ENCODE results near the gene RPL10.
A peak's percentile ranks its signal among the peaks of the same experiment; 100 is the strongest.

RPL10 gene

DNA sequence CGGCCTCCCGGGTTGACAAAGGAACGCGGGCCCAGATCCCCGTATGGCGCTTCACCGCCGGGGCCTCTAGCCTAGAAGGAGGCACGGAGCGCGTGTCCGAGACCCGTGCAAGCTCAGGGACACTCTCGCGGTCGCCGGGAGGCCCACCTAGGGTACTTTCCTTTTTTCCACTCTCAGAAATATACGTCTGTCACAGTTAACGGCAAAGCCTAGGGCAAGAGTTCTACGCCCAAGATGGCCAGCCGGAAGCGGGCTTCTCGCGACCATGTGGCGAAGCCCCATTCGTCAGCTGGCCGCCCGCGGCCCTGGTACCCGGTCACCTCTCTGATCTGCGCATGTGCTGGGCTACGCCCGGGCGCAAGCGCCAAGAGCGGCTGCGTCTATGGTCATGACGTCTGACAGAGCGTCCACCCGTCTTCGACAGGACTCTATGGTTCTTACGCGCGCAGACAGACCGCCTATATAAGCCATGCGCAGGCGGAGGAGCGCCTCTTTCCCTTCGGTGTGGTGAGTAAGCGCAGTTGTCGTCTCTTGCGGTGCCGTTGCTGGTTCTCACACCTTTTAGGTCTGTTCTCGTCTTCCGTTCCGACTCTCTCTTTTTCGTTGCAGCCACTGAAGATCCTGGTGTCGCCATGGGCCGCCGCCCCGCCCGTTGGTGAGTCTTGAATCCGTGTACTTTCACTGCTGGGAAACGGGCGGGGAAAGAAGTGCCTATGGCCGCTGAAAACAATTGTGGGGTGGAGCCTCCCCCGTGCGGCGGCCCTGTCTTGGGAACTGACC lies at the start of gene RPL10:
TSS of gene RPL10 (plus strand) at position 490 of the 780 bp plus-strand sequence. CDS start at position 633, 143 bp downstream.
- DNase-seq (ENCODE audit: insufficient read length, low spot score) (peak; percentile 91), FAIRE-seq (peak; percentile 31)

DNA sequence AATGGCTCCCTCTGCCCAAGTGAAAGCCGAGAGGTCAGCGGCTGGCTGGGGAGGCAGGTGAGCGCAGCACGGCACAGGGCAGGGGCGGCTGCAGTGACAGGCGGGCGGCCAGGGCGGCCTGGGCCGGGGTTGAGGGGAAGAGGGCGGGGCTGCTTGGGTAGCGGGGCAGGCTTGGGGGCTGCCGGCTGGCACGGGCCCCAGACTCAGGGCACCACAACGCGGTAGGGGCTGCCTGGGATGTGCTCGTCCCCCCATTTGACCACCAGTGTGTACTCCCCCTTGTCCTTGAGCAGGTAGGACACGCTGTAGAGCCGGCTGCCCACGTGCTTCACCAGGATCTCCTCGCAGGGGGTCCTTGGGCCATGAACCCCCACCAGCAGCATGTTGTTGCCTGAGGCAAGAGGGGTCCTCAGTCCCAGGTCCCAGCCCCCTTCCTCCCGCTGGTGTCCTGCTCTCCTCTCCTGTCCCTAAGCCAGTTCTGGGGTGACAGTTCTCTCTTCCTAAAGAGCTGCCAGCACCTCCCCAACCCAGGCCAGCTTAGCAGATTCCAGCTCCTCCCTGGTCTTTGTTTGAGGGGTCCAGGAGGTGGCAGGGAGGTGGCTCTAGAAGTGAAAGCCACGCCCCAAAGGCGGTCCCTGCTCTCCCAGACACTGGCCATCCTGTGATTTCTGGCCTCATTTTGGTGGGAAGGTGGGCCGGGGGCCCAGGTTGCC lies 49.4 kb upstream of the RPL10 start:
- DNase-seq (ENCODE audit: insufficient read length, low spot score), result no peak
- no peak for FAIRE-seq

DNA sequence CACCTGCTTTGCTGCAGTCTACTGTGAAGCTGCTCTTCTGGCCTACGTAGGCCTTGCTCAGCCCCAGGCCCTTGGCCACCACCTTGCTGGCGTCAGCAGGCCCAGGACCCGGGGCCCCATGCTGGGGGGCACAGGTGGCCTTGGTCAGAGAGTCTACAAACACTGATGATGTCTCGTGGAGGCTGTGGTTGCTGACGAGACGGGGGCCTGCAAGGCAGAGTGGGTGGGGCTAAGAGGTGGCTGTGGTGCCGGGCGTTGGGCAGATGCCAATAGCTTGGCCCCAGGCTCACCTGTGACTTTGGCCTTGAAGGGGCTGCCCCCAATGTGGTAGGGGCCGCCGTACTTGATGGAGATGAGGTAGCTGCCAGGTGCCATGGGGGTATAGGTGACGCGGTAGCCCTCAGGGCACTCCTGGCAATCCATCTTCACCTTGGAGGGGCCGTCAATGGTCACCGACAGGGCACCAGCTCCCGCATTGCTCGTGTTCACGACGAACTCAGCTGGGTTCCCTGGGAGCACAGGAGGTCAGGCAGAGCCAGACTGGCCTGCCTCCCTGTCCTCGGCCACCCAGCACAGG lies 48.7 kb upstream of the RPL10 start:
- DNase-seq (ENCODE audit: insufficient read length, low spot score) (no peak), FAIRE-seq (no peak)

DNA sequence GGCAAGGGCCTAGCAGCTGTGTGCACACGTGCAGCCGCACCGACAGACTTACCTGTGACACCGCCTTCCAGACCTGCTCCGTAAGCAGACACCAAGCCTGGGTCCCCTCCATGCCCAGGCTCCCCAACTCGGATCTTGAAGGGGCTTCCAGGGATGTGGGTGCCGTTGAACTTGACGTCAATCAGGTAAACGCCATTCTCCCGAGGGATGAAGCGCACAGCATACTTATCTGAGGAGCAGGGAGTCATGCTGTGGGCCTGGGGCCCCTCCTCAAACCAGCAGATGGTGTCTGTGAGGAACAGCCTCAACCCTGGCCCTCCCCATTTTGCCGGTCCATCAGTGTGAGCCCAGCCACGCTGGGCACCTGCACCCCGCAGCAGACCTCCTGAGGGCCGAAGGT lies 48.2 kb upstream of the RPL10 start:
- no peak for FAIRE-seq
- no peak for DNase-seq (ENCODE audit: insufficient read length, low spot score)

DNA sequence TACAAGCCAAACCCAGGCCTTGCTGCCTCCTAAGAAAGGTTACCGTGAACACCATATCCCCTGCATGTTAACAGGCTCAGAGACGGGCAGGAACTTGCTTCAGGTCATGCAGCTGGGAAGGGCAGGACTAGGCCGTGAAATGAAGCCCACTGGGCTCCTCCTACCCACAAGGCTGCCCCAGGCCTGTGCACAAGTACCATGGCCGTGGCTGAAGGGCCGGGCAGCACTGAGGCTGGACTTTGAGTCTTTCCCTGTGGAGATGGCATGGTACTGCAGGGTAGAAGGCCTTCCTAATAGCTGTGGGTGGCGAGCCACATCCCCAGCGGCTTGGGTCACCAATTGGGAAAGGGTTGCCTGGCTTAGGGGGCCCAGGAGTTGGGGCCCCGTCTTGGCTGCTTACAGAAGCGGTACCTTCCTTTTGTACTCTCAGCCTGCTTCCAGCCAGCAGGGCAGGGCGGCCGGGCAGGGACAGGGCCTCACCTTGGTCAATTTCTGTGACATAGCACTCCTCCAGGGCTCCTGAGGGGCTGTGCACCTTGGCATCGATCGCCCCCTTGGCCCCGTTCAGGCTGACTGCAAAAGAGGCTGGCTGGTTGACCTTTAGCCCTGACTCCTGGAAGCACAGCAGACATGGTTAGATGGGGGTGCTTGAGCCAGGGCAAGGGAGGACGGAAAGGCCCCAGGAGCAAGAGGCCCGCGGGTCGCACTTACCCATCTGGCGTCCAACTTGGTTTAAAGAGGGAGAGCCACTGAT lies 47.6 kb upstream of the RPL10 start:
- DNase-seq (ENCODE audit: insufficient read length, low spot score) (no peak), FAIRE-seq (no peak)

DNA sequence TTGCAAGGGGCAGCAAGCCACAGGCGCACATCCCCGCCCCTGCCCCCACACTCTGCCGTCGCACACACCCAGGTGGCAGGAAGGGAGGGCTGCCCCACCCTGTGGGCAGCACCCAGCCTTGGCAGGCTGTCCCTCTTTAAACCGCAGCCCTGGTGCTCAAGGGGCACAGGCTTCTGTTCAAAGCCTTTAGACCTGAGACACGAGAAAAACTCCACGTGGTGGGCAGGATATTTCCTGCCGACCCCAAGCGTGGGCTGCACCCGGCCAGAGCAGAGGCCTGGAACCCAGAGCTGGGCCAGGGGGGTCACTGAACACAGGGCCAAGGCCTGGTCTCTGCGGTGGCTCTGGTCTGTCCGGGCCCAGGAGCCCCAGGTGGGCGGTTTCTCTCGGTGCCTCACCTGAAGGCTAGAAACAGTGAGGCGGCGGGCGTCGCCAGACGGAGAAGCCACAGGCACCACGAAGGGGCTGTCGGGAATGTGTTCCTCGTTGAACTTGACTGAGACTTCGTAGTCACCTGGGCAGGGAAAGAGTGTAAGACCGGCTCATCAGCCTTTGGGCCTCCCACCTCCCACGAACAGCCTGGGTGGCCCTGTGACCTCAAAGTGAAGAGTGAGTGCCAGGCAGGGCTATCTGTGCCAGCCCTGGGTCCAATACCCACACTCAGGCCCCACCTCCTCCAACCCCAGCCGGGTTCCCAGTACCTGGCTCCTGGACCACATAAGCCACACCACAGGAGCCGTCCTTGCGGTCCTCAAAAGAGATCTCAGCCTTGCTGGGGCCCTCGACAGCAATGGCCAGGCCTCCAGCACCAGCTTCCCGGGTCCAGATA lies 46.8 kb upstream of the RPL10 start:
- no peak for DNase-seq (ENCODE audit: insufficient read length, low spot score)

DNA sequence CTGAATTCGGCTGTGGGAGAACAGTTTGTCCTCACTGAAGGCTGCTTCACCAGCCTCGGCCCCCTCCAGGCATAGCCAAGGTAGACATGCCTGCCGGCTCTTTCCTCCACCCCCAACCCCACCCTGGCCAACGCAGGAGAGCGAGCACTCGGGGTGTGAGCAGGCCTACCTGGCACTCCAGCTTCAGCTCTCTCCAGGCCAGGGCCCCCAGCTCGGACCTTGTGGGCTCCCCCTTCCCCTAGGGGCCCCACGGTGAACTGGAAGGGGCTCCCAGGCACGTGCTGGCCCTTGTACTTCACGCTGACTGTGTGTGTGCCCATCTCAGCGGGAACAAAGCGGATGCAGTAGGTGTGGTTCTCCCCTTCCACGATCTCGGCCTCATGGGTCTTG lies 46.2 kb upstream of the RPL10 start:
- DNase-seq (ENCODE audit: insufficient read length, low spot score) (no peak), FAIRE-seq (no peak)

More for the DNA sequence above, 46.8 kb upstream of the RPL10 start:
- FAIRE-seq, result no peak

- no peak for FAIRE-seq
- no peak for DNase-seq (ENCODE audit: insufficient read length, low spot score)
These were observed 45.7 kb upstream of the RPL10 start for GRCh38 chrX:154352466-154352865.

DNA sequence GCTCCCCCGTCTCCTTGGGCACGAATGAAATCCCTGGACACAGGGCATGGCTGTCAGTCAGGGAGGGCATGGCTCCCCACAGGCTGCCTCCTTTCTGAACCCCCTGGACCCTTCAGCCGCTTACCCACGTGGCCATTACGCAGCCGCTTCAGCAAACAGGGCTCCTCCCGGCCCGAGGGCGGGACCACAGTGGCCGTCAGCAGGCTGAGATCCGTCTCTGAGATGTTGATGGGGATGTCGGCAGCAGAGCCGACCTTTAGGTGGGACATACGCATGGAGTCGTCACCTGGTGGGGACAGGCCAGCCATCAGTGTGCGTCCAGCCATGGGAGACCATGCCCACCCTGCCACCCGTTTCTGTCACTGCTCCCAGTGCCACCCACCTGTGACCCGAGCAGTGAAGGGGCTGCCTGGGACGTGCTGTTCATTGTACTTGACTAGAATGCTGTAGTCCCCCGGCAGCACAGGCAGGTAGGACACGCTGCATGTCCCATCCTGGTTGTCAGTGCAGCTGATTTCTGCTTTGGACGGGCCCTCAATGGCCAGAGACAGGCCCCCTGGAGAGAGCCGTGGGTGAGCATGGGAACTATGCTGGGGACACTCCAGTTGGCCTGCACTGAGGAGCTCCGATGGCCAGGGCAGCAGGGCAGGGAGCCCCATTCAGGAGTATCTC lies 44.9 kb upstream of the RPL10 start:
- DNase-seq (ENCODE audit: insufficient read length, low spot score) (no peak), FAIRE-seq (no peak)

DNA sequence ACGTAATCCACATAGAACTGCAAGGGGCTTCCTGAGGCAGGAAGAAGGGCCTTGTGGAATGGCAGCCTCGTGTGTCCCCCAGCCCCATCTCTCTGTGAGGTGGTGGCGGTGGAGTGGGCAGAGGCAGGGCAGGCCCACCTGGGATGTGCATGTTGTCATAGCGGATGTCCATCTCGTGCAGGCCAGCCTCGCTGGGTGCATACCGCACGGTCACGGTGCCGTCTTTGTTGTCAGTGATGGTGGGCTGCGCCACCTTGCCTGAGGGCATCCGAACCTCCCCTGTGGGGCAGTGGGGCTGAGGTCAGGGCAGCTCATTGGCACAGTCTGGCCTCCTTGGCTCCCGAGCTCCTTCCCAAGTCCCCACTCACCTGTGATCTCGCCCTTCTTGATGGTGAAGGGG lies 44.2 kb upstream of the RPL10 start:
- DNase-seq (ENCODE audit: insufficient read length, low spot score) (no peak), FAIRE-seq (no peak)

GRCh38 chrX:154354516-154354915 lies 43.7 kb upstream of the RPL10 start:
- no peak for DNase-seq (ENCODE audit: insufficient read length, low spot score)
- FAIRE-seq, result no peak

GRCh38 chrX:154355094-154355775 lies 42.9 kb upstream of the RPL10 start:
- DNase-seq (ENCODE audit: insufficient read length, low spot score) (no peak), FAIRE-seq (no peak)

- DNase-seq (ENCODE audit: insufficient read length, low spot score) (no peak), FAIRE-seq (no peak)
These were observed 42.4 kb upstream of the RPL10 start for GRCh38 chrX:154355776-154356140.

GRCh38 chrX:154356596-154356995 lies 41.6 kb upstream of the RPL10 start:
- FAIRE-seq (no peak), DNase-seq (ENCODE audit: insufficient read length, low spot score) (no peak)

DNA sequence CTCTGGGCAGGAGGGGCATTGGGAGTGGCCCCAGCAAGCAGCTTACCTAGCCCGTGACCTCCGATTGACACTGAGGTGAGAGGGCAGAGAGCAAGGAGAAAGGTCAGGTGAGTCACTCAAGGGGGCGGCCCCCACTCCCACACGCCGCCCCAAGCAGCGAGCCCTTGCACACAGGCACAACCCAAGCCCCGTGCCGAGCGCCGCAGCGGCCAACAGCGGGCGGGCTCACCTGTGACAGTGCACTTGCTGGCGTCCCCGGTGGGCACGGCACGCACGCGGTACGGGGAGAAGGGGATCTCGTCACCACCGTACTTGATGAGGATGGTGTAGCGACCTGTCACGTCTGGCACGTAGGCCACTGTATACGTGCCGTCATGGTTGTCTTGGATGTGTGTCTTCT lies 41.0 kb upstream of the RPL10 start:
- DNase-seq (ENCODE audit: insufficient read length, low spot score) (no peak), FAIRE-seq (no peak)

DNA sequence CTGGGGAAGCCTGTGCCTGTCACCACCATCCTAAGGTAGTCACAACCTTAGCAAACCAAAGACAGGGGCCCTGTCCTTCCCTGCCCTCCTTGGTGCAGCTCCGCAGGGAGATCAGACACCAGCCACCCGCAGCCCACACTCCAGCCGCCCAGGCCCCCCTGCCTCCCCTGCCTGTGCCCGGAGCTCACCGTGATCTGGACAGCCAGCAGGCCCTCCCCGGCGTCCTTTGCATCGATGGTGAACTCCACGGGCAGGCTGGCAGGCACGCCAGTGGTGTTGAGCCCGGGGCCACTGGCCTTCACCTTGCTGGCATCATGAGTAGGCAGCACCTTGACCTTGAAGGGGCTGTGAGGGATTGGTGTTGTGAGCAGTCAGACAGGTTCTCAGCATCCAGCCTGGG lies 40.2 kb upstream of the RPL10 start:
- no peak for FAIRE-seq
- DNase-seq (ENCODE audit: insufficient read length, low spot score), result no peak

GRCh38 chrX:154358829-154359228 lies 39.3 kb upstream of the RPL10 start:
- DNase-seq (ENCODE audit: insufficient read length, low spot score), result no peak
- FAIRE-seq, result no peak

- DNase-seq (ENCODE audit: insufficient read length, low spot score) (no peak), FAIRE-seq (no peak)
These were observed 38.6 kb upstream of the RPL10 start for GRCh38 chrX:154359362-154360154.

Measured in HTR-8/SVneo (cell line).